Mesodermal cell (in vitro differentiated cells): ENCODE results near the gene ZNF714. TPM values are rescaled to one million over a fixed set of nuclear protein-coding genes. Genes with fewer than 3 reads are reported as not detected.

Experiments used
- H3K27ac ChIP-seq: 2 replicates; pipeline ENCODE4 v1.7.0; 2013; ENCODE audit warnings: mild to moderate bottlenecking, low read depth, low read length, moderate library complexity; ENCODE audit not compliant: severe bottlenecking
- H3K36me3 ChIP-seq: 2 replicates; pipeline ENCODE4 v1.7.1; 2013; ENCODE audit warnings: mild to moderate bottlenecking, low read length, moderate library complexity; ENCODE audit not compliant: control insufficient read depth, insufficient read depth
- H3K4me1 ChIP-seq: one replicate; pipeline ENCODE4 v1.7.1; 2013; ENCODE audit warnings: mild to moderate bottlenecking, low read length; ENCODE audit not compliant: insufficient read depth, control insufficient read depth, poor library complexity, severe bottlenecking
- H3K4me3 ChIP-seq: 2 replicates; pipeline ENCODE4 v1.7.0; 2013; ENCODE audit warnings: low read length, control low read depth, mild to moderate bottlenecking; ENCODE audit not compliant: insufficient read depth, poor library complexity, severe bottlenecking; ENCODE audit errors: extremely low read depth
- H3K9me3 ChIP-seq: 2 replicates; pipeline ENCODE4 v1.7.1; 2013; ENCODE audit warnings: mild to moderate bottlenecking, low read length, moderate library complexity; ENCODE audit not compliant: control insufficient read depth
- WGBS, 2 experiments: methylation state at CpG; one replicate each; pipeline ENCODE4 v1.1.5; 2013; ENCODE audit warnings: missing lambda C conversion rate in 2 of 2; ENCODE audit not compliant: insufficient coverage in 2 of 2; 5-methylcytosine and 5-hydroxymethylcytosine counted together
- polyA plus RNA-seq, 2 experiments: library from polyadenylated mRNA; stranded (reverse); fragments of 50-300 nt; gene quantifications; one replicate each; pipeline ENCODE4 v1.2.3, GENCODE V29; 2013

The ZNF714 gene
- 22.9 TPM for polyA plus RNA-seq (2013, experiment 1 of 2)
- polyA plus RNA-seq (2013, experiment 2 of 2): 25.6 TPM

DNA sequence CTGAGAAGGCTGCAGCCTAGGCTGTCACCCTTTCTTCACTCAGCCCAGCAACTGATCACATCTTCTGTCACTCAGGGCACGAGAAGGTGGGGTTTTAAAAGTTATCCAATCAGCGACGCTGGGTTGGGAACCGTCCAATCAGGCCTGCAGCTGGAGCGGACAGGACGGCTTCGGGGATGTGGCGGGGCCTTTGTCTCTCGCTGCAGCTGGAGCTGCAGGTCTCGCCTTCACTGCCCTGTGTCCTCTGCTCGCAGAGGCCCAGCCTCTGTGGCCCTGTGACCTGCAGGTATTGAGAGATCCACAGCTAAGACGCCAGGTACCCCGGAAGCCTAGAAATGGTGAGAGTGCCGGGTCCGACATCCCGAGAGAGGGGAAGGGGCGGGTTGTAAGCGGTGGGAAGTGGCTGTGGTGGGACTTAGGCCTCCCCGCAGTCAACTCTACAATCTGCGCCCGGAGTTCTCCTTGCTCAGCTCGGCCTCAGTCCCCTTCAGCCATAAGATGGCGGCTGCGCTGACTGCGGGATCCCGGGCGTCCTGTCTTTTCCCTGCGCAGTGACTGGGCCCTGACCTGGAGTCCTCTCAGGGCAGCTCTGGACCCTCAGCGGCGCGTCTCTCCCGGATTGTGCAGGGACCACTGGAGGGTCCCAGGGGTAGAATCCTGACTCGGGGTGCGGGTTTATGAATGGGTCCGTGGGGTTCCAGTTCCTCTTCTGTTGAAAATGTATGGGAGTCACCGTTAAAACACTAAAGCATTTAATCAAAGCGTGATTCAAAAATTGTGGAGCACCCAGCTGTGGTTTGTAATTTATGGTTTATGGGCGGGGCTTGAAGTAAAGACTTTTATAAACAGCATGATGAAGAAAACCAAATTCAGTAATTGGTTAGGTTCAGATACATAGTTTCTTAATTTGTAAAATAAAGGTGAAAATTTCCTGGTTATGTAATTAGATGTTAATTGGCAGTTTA is at the start of gene ZNF714:
Gene ZNF714 (plus strand): TSS at position 193 of the 965 bp plus-strand sequence. CDS start 16,066 bp downstream, outside the sequence.
- Histone ChIP-seq H3K4me3 (peak within 1 kb of the TSS; percentile 78), H3K36me3 (peaks cover 30% of the 10 kb centered on the region), H3K9me3 (no peaks in the 10 kb centered on the region), H3K4me1 (no peaks in the 10 kb centered on the region), H3K27ac (peak within 1 kb of the TSS; percentile 97)
- 1% methylated on average over 17 to 19 of the region's 38 CpGs for WGBS, 2 experiments

DNA sequence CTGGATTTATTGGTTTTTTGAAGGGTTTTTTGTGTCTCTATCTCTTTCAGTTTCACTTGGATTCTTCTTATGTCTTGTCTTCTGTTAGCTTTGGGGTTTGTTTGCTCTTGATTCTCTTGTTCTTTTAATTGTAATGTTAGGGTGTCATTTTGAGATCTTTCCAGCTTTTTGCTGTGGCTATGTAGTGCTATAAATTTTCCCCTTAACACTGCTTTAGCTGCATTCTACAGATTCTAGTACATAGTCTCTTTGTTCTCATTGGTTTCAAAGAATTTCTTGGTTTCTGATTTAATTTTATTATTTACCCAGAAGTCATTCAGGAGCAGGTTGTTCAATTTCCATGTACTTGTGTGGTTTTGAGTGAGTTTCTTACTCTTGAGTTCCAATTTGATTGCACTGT is 37.0 kb upstream of the ZNF714 start:
- peaks cover 35% of the 10 kb centered on the region for H3K9me3 ChIP-seq
- no peak overlapping the region for H3K4me3 ChIP-seq
- H3K36me3 ChIP-seq: peaks cover 75% of the 10 kb centered on the region
- no peak overlapping the region for H3K27ac ChIP-seq
- H3K4me1 ChIP-seq: no peaks in the 10 kb centered on the region

DNA sequence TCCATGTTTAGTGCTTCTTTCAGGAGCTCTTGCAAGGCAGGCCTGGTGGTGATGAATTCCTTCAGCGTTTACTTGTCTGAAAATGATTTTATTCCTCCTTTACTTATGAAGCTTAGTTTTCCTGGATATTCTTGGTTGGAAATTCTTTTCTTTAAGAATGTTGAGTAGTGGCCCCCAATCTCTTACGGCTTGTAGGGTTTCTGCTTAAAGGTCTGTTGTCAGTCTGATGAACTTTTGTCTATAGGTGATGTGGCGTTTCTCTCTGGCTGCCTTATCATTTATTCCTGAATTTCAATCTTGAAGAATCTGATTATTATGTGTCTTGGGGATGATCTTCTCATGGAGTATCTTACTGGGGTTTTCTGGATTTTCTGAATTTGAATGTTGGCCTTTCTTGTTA is 35.5 kb upstream of the ZNF714 start:
- no peak overlapping the region for H3K4me3 ChIP-seq
- H3K4me1 ChIP-seq: no peaks in the 10 kb centered on the region
- H3K36me3 ChIP-seq: peaks cover 75% of the 10 kb centered on the region
- no peak overlapping the region for H3K27ac ChIP-seq
- WGBS, 2 experiments: no CpG with 5 or more reads among the region's 3 CpGs
- peaks cover 35% of the 10 kb centered on the region for H3K9me3 ChIP-seq

DNA sequence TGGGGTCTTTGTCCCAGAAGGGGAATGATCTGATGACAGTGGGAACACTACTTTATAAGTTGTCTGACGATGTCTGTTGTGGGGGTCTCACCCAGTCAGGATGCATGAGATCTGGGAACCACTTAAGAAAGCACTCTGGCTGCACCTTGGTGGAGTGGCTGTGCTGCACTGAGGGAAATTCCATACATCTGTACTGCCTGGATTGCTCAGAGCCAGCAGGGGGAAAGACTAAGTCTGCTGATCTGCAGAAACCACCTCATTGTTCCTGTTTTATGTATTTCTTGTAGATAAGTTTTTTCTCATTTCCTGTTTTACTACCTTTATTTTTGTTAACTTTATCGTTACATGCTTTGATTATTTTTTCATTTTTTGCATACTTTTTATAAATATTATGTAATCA is 34.3 kb upstream of the ZNF714 start:
- Histone ChIP-seq H3K36me3 (peaks cover 68% of the 10 kb centered on the region), H3K4me1 (no peaks in the 10 kb centered on the region), H3K9me3 (peaks cover 32% of the 10 kb centered on the region), H3K27ac (no peak overlapping the region), H3K4me3 (no peak overlapping the region)
- 100% methylated on average over 1 of the region's 2 CpGs for WGBS, 2 experiments

GRCh38 chr19:21052902-21053301 is 29.1 kb upstream of the ZNF714 start:
- Histone ChIP-seq H3K36me3 (peaks cover 73% of the 10 kb centered on the region), H3K9me3 (peaks cover 34% of the 10 kb centered on the region), H3K4me3 (no peak overlapping the region), H3K4me1 (no peaks in the 10 kb centered on the region), H3K27ac (no peak overlapping the region)
- WGBS, 2 experiments: 93 to 100% methylated on average over 2 to 3 of the region's 5 CpGs

DNA sequence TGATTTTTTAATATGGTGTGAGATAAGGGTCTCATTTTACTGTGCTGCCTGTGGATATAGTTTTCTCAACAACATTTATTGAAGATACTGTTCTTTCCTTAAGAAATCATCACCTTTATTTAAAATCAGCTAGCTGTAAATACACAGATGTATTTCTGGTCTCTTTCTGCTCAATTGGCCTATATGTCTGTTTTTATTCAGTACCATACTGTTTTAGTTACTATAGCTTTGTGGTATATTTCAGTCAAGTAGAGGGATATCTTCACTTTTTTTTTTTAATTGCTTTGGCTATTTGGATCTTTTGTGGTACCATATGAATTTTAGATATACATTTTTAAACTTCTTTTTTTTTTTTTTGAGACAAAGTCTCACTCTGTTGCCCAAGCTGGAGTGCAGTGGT is 16.7 kb upstream of the ZNF714 start:
- H3K27ac ChIP-seq: no peak overlapping the region
- no peak overlapping the region for H3K4me3 ChIP-seq
- peaks cover 30% of the 10 kb centered on the region for H3K36me3 ChIP-seq

GRCh38 chr19:21084343-21084742 is 2.3 kb downstream of the ZNF714 start:
- no peak overlapping the region for H3K27ac ChIP-seq
- peaks cover 38% of the 10 kb centered on the region for H3K36me3 ChIP-seq
- no peaks in the 10 kb centered on the region for H3K9me3 ChIP-seq
- no peak overlapping the region for H3K4me3 ChIP-seq
- no CpG with 5 or more reads among the region's 1 CpG for WGBS, 2 experiments
- H3K4me1 ChIP-seq: no peaks in the 10 kb centered on the region

More for the DNA sequence above, 16.7 kb upstream of the ZNF714 start:
- Histone ChIP-seq H3K9me3 (no peaks in the 10 kb centered on the region), H3K4me1 (no peaks in the 10 kb centered on the region)

DNA sequence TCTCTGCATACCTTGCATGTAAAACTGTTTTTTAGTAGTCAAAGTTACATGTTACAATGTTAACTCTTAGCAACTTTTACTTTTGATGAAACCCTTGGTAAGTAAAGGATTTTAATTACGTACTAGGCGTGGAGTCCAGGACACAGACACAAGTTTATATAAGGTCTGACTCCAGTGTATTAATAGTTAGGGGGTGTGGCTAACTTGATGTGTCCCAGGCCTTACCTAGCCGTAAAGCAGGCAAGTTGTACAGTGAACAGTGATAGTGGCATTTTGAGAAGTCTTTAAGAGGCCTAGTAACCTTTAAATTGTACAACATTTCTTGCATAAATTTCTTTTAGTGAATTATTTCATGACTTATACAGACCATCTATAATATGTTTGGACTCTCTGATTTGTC is 5.9 kb downstream of the ZNF714 start:
- H3K27ac ChIP-seq: no peak overlapping the region
- peaks cover 15% of the 10 kb centered on the region for H3K4me1 ChIP-seq
- 94 to 97% methylated on average over 2 of the region's 3 CpGs for WGBS, 2 experiments
- no peaks in the 10 kb centered on the region for H3K9me3 ChIP-seq
- H3K4me3 ChIP-seq: no peak overlapping the region
- peaks cover 68% of the 10 kb centered on the region for H3K36me3 ChIP-seq

DNA sequence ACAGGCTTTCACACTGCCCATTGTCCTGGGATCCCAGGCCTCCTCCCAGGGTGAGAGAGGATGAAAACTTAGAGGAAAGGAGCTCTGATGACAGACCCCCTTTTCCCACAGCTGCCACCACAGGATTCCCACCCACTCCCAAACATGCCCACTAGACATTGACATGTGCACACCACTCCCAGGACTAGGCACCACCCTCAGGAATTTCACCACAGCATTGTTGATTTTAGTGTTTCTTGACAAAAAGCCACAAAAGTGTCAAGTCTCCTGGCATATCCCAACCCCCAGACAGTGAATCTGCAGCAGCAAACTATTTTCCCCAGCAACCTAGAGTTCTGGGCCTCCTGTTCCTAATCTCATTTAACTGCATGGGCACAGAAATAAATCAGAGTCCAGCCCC is 10.1 kb downstream of the ZNF714 start:
- Histone ChIP-seq H3K27ac (peak overlapping the region; percentile 36), H3K36me3 (peaks cover 80% of the 10 kb centered on the region)

DNA sequence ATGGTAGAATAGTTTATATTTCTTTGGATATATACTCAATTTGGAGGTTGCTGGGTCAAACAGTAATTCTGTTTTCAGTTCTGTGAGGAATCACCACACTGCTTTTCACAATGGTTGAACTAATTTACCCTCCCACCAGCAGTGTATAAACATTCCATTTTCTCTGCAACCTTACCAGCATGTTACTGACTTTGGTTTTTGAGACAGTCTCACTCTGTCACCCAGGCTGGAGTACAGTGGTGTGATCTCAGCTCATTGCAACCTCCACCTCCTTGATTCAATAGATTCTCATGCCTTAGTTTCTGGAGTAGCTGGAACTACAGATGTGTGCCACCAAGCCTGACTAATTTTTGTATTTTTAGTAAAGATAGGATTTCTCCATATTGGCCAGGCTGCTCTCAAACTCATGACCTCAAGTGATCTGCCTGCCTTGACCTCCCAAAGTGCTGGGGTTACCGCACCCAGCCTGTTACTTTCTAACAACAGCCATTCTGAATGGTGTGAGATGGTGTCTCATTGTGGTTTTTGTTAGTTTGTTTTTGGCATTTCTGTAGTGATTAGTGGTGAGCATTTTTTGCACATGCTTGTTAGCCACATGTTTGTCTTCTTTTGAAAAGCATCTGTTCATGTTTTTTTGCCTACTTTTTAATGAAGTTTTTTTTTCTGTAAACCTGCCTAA is 12.5 kb downstream of the ZNF714 start:
- WGBS, 2 experiments: no CpG with 5 or more reads among the region's 1 CpG
- Histone ChIP-seq H3K4me1 (peaks cover 15% of the 10 kb centered on the region), H3K27ac (no peak overlapping the region), H3K9me3 (no peaks in the 10 kb centered on the region), H3K36me3 (peaks cover 86% of the 10 kb centered on the region), H3K4me3 (no peak overlapping the region)

More for the DNA sequence above, 10.1 kb downstream of the ZNF714 start:
- H3K4me1 ChIP-seq: peaks cover 15% of the 10 kb centered on the region
- no peaks in the 10 kb centered on the region for H3K9me3 ChIP-seq
- no peak overlapping the region for H3K4me3 ChIP-seq

DNA sequence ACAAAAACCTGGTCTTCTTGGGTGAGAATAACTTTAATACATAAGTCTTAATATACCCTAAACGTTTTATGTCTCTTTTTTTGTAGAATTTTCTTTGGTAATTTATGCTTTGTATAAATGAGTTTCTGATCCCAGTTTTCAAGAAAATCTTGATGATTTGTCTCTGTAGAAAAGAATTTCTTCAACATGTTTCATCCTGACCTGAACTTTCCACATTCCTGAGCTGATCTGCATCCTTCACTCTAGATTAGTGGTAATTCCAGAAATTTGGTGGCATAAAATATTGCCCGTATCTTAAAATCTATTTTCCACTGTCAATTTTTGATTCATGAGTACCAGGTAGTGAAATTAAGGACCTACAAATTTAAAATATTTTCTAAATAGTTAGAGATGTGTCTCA is 16.3 kb downstream of the ZNF714 start:
- no CpG with 5 or more reads among the region's 2 CpGs for WGBS, 2 experiments
- Histone ChIP-seq H3K27ac (no peak overlapping the region), H3K36me3 (peaks cover 75% of the 10 kb centered on the region), H3K4me1 (no peaks in the 10 kb centered on the region), H3K9me3 (no peaks in the 10 kb centered on the region), H3K4me3 (no peak overlapping the region)
